IMR-90 (cell line): ENCODE data around the gene CELA1.

Source experiments
- BHLHE40 ChIP-seq: fragments of 150-350 bp; IDR thresholded peaks from 2 replicates; pipeline ENCODE4 v1.6.1; 2016; ENCODE audit warnings: mild to moderate bottlenecking, low read depth, low read length
- CEBPB ChIP-seq: IDR thresholded peaks from 2 replicates; pipeline ENCODE4 v1.6.1; 2012; ENCODE audit warnings: low read depth, low read length, improper control_type of control experiment
- CTCF ChIP-seq: conservative IDR thresholded peaks from 2 replicates; pipeline ENCODE4 v1.5.1; 2012; ENCODE audit warnings: mild to moderate bottlenecking, low read depth, low read length, improper control_type of control experiment
- ELK1 ChIP-seq: fragments of 150-350 bp; IDR thresholded peaks from 2 replicates; pipeline ENCODE4 v1.6.1; 2016; ENCODE audit warnings: low read depth, mild to moderate bottlenecking, low read length, moderate library complexity, borderline replicate concordance
- FOS ChIP-seq: fragments of 150-350 bp; IDR thresholded peaks from 2 replicates; pipeline ENCODE4 v1.6.1; 2016; ENCODE audit warnings: low read depth, low read length
- MAFK ChIP-seq: IDR thresholded peaks from 2 replicates; pipeline ENCODE4 v1.6.1; 2012; ENCODE audit warnings: low read depth, low read length, improper control_type of control experiment
- MAZ ChIP-seq: IDR thresholded peaks from 2 replicates; pipeline ENCODE4 v1.6.1; 2012; ENCODE audit warnings: low read depth, mild to moderate bottlenecking, low read length, improper control_type of control experiment, moderate library complexity, borderline replicate concordance
- MXI1 ChIP-seq: IDR thresholded peaks from 2 replicates; pipeline ENCODE4 v1.6.1; 2012; ENCODE audit warnings: low read depth, mild to moderate bottlenecking, low read length, moderate library complexity, borderline replicate concordance
- POLR2A ChIP-seq: IDR thresholded peaks from 2 replicates; pipeline ENCODE4 v1.6.1; 2012; ENCODE audit warnings: mild to moderate bottlenecking, low read depth, low read length
- RAD21 ChIP-seq: IDR thresholded peaks from 2 replicates; pipeline ENCODE4 v1.6.1; 2012; ENCODE audit warnings: low read length, improper control_type of control experiment
- RFX5 ChIP-seq: IDR thresholded peaks from 2 replicates; pipeline ENCODE4 v1.8.0; 2012; ENCODE audit warnings: low read depth, mild to moderate bottlenecking, low read length, moderate library complexity
- SMC3 ChIP-seq: fragments of 150-350 bp; IDR thresholded peaks from 2 replicates; pipeline ENCODE4 v1.6.1; 2016; ENCODE audit warnings: low read depth, mild to moderate bottlenecking, antibody characterized with exemption, low read length, moderate library complexity
- TF ChIP-seq, protein P1 (sequence below): fragments of 150-350 bp; IDR thresholded peaks from 2 replicates; pipeline ENCODE4 v1.6.1; 2017; ENCODE audit warnings: mild to moderate bottlenecking, antibody characterized with exemption, low read length, low read depth

GRCh38 chr12:51324953-51325352 is 21.5 kb downstream of the CELA1 start:
- TF ChIP-seq POLR2A (no peak), CEBPB (no peak), CTCF (no peak), MAZ (no peak), RAD21 (no peak), RFX5 (no peak), MXI1 (no peak), MAFK (no peak), ELK1 (no peak), BHLHE40 (no peak), SMC3 (no peak), FOS (no peak)
- TF ChIP-seq, protein P1, sequence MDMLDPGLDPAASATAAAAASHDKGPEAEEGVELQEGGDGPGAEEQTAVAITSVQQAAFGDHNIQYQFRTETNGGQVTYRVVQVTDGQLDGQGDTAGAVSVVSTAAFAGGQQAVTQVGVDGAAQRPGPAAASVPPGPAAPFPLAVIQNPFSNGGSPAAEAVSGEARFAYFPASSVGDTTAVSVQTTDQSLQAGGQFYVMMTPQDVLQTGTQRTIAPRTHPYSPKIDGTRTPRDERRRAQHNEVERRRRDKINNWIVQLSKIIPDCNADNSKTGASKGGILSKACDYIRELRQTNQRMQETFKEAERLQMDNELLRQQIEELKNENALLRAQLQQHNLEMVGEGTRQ: no peak
